ENCODE measurements around the gene IFT57. TPM values are rescaled to one million over a fixed set of nuclear protein-coding genes. Genes with fewer than 3 reads are reported as not detected.

The IFT57 gene
- total RNA-seq, 1 donor from 2014 or later, result 90.5 TPM

DNA sequence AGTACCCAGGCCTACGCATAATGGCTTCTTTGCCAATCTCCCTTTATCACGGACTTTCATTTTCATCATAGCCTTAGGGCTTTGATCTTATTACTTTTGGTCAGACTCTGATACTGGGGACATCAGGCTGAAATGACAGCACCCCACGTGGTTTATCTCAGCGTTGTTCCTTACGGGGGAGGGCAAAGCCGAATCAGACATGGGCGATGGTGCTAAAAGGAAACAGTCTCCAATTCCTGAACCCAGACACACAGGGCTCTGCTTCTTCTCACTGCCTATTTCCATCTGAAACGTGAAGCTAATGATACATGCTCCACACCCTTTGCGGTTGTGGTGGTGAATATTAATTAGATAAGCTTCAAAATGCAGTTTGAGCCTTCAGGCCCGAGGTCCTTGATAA is 72.0 kb downstream of the IFT57 start:
- H3K4me1 ChIP-seq, result no peaks in the 10 kb centered on the region
- H2AFZ ChIP-seq (replicated peaks), result no peak overlapping the region
- H3K79me2 ChIP-seq (ENCODE audit: low read depth), result no peaks in the 10 kb centered on the region
- Mint-ChIP-seq H3K4me3 (no peak overlapping the region), H3K9me3 (peaks cover 3% of the 10 kb centered on the region), H3K27me3 (ENCODE audit: insufficient read depth, low read depth) (no peaks in the 10 kb centered on the region), H3K36me3 (no peaks in the 10 kb centered on the region), H3K27ac (no peak overlapping the region), H3K4me1 (no peaks in the 10 kb centered on the region)
- H3K9me3 ChIP-seq (ENCODE audit: low read depth), result no peaks in the 10 kb centered on the region
- TF ChIP-seq EZH2 (IDR thresholded peaks at IDR 0.05), result no peak
- TF ChIP-seq EZH2phosphoT487 (IDR thresholded peaks at IDR 0.05), result no peak
- TF ChIP-seq, protein P1, sequence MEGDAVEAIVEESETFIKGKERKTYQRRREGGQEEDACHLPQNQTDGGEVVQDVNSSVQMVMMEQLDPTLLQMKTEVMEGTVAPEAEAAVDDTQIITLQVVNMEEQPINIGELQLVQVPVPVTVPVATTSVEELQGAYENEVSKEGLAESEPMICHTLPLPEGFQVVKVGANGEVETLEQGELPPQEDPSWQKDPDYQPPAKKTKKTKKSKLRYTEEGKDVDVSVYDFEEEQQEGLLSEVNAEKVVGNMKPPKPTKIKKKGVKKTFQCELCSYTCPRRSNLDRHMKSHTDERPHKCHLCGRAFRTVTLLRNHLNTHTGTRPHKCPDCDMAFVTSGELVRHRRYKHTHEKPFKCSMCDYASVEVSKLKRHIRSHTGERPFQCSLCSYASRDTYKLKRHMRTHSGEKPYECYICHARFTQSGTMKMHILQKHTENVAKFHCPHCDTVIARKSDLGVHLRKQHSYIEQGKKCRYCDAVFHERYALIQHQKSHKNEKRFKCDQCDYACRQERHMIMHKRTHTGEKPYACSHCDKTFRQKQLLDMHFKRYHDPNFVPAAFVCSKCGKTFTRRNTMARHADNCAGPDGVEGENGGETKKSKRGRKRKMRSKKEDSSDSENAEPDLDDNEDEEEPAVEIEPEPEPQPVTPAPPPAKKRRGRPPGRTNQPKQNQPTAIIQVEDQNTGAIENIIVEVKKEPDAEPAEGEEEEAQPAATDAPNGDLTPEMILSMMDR (IDR thresholded peaks at IDR 0.05), result no peak
- H3K4me2 ChIP-seq, result no peak overlapping the region
- no peak overlapping the region for H3K9ac ChIP-seq
- H3K27me3 ChIP-seq, result no peaks in the 10 kb centered on the region
- DNase-seq (ENCODE audit: low spot score), result no peak
- H4K20me1 ChIP-seq (ENCODE audit: low read depth), result no peaks in the 10 kb centered on the region
- H3K4me3 ChIP-seq, result no peak overlapping the region
- H3F3A ChIP-seq (ENCODE audit: low read depth), result no peaks in the 10 kb centered on the region
- no peaks in the 10 kb centered on the region for H3K36me3 ChIP-seq
- H3K27ac ChIP-seq, result no peak overlapping the region

DNA sequence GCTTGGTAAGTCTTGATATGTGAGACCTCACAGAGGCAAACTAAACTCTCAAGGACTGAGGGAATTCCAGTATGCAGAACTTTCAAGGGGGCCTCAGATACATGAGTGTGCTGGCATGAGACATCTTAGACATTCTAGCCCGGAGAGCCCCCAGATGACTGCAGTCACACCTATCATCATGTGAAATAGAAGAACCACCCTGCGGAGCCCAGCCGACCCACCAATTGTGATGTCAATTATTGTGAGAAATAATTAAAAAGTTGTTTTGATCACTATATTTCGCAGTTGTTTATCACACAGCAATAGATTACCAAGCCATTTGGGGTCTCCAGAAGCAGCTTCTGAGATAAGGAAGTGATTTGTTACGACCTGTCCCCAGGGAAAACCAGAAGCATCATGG is 76.1 kb downstream of the IFT57 start:
- Histone ChIP-seq H2AFZ (replicated peaks) (no peak overlapping the region), H3K27me3 (no peaks in the 10 kb centered on the region), H3K4me3 (no peak overlapping the region), H3K79me2 (ENCODE audit: low read depth) (no peaks in the 10 kb centered on the region), H3K4me1 (no peaks in the 10 kb centered on the region), H4K20me1 (ENCODE audit: low read depth) (no peaks in the 10 kb centered on the region), H3K9me3 (ENCODE audit: low read depth) (no peaks in the 10 kb centered on the region), H3F3A (ENCODE audit: low read depth) (no peaks in the 10 kb centered on the region), H3K27ac (no peak overlapping the region), H3K36me3 (no peaks in the 10 kb centered on the region), H3K9ac (no peak overlapping the region), H3K4me2 (no peak overlapping the region)
- no peak overlapping the region for H3K4me3 Mint-ChIP-seq
- DNase-seq (ENCODE audit: low spot score), result no peak
- H3K27ac Mint-ChIP-seq, result no peak overlapping the region
- no peaks in the 10 kb centered on the region for H3K27me3 Mint-ChIP-seq (ENCODE audit: insufficient read depth, low read depth)
- peaks cover 3% of the 10 kb centered on the region for H3K9me3 Mint-ChIP-seq
- no peaks in the 10 kb centered on the region for H3K36me3 Mint-ChIP-seq
- H3K4me1 Mint-ChIP-seq, result no peaks in the 10 kb centered on the region
- no peak for TF ChIP-seq EZH2 (IDR thresholded peaks at IDR 0.05)
- TF ChIP-seq EZH2phosphoT487 (IDR thresholded peaks at IDR 0.05), result no peak
- TF ChIP-seq, protein P1 (IDR thresholded peaks at IDR 0.05), result no peak

DNA sequence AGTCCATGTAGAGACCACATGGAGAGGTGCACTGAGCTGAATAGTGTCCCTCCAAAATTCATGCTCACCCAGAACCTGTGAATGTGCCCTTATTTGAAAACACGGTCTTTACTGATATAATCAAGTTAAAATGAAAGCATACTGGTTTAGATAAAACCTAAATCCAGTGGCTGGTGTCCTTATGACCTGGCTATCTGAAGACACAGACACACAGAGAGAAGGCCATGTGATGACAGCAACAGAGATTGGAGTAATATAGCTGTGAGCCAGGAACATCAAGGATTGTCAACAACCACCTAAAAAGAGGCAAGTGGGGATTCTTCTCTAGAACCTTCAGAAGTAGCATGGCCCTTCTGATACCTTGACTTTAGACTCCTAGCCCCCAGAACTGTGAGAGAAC is 76.6 kb downstream of the IFT57 start:
- Histone ChIP-seq H3K9ac (no peak overlapping the region), H3K4me3 (no peak overlapping the region), H4K20me1 (ENCODE audit: low read depth) (no peaks in the 10 kb centered on the region), H3K27ac (no peak overlapping the region), H3K9me3 (ENCODE audit: low read depth) (no peaks in the 10 kb centered on the region), H3K79me2 (ENCODE audit: low read depth) (no peaks in the 10 kb centered on the region), H3F3A (ENCODE audit: low read depth) (no peaks in the 10 kb centered on the region), H3K4me2 (no peak overlapping the region), H3K4me1 (no peaks in the 10 kb centered on the region), H3K27me3 (no peaks in the 10 kb centered on the region), H2AFZ (replicated peaks) (no peak overlapping the region), H3K36me3 (no peaks in the 10 kb centered on the region)
- H3K4me1 Mint-ChIP-seq, result no peaks in the 10 kb centered on the region
- H3K36me3 Mint-ChIP-seq, result no peaks in the 10 kb centered on the region
- TF ChIP-seq EZH2phosphoT487 (IDR thresholded peaks at IDR 0.05) (no peak), EZH2 (IDR thresholded peaks at IDR 0.05) (no peak)
- TF ChIP-seq, protein P1 (IDR thresholded peaks at IDR 0.05), result no peak
- peaks cover 3% of the 10 kb centered on the region for H3K9me3 Mint-ChIP-seq
- H3K27me3 Mint-ChIP-seq (ENCODE audit: insufficient read depth, low read depth), result no peaks in the 10 kb centered on the region
- DNase-seq (ENCODE audit: low spot score), result no peak
- no peak overlapping the region for H3K27ac Mint-ChIP-seq
- no peak overlapping the region for H3K4me3 Mint-ChIP-seq

DNA sequence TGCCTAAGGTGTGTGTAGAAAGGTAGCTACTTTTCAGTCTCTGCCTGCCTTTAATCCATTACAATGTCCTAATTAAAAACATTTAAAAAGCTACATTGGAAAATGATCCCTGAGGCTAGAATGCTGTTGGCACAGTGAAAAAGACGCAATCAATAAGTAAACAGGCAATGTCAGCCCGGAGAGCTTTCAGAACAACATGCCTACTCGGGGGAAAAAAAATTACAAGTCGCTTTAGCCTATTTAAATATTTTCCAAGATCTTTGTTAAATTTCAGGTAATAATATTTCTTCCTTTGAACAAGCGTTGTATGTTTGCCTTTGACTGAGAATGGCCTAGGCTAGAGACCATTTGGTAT is 84.8 kb downstream of the IFT57 start:
- Histone ChIP-seq H3K27ac (no peak overlapping the region), H3K4me3 (no peak overlapping the region), H3K79me2 (ENCODE audit: low read depth) (no peaks in the 10 kb centered on the region), H3K36me3 (no peaks in the 10 kb centered on the region), H3K4me1 (peaks cover 17% of the 10 kb centered on the region), H4K20me1 (ENCODE audit: low read depth) (no peaks in the 10 kb centered on the region), H3K9me3 (ENCODE audit: low read depth) (no peaks in the 10 kb centered on the region), H3K9ac (no peak overlapping the region), H3K4me2 (no peak overlapping the region), H3F3A (ENCODE audit: low read depth) (no peaks in the 10 kb centered on the region), H3K27me3 (no peaks in the 10 kb centered on the region), H2AFZ (replicated peaks) (no peak overlapping the region)
- no peak for DNase-seq (ENCODE audit: low spot score)
- no peak for TF ChIP-seq EZH2 (IDR thresholded peaks at IDR 0.05)
- TF ChIP-seq, protein P1 (IDR thresholded peaks at IDR 0.05), result no peak
- TF ChIP-seq EZH2phosphoT487 (IDR thresholded peaks at IDR 0.05), result no peak
- Mint-ChIP-seq H3K27me3 (ENCODE audit: insufficient read depth, low read depth) (peaks cover 4% of the 10 kb centered on the region), H3K4me3 (no peak overlapping the region), H3K36me3 (no peaks in the 10 kb centered on the region), H3K27ac (no peak overlapping the region), H3K9me3 (no peaks in the 10 kb centered on the region), H3K4me1 (peaks cover 11% of the 10 kb centered on the region)
